Trophoblast cell (in vitro differentiated cells and primary cell): ENCODE measurements around the gene EPB41L3.
"Not testable (repeated sequence)": the region's sequence is repeated elsewhere in the genome, so short reads cannot be mapped to it uniquely, and the experiment has no call there.

Experiments used
- DNase-seq, 2 donors: peaks; one replicate each; pipeline ENCODE4 v3.0.0-alpha.2; 2016
- H2AFZ ChIP-seq: 2 replicates; pipeline ENCODE4 v1.6.1; 2013; ENCODE audit warnings: low read length, moderate library complexity, mild to moderate bottlenecking; ENCODE audit not compliant: insufficient read depth, poor library complexity
- H2AK5ac ChIP-seq: 2 replicates; pipeline ENCODE4 v1.6.1; 2013; ENCODE audit warnings: mild to moderate bottlenecking, low read length
- H2BK120ac ChIP-seq: 2 replicates; pipeline ENCODE4 v1.6.1; 2013; ENCODE audit warnings: low read length, mild to moderate bottlenecking, moderate library complexity; ENCODE audit not compliant: insufficient read depth, poor library complexity
- H2BK12ac ChIP-seq: 2 replicates; pipeline ENCODE4 v1.6.1; 2013; ENCODE audit warnings: mild to moderate bottlenecking, low read length, moderate library complexity
- H2BK5ac ChIP-seq: 2 replicates; pipeline ENCODE4 v1.6.1; 2013; ENCODE audit warnings: low read length, low read depth, moderate library complexity, mild to moderate bottlenecking; ENCODE audit not compliant: poor library complexity
- H3K14ac ChIP-seq: 2 replicates; pipeline ENCODE4 v1.6.1; 2013; ENCODE audit warnings: mild to moderate bottlenecking, low read length
- H3K18ac ChIP-seq: 2 replicates; pipeline ENCODE4 v1.6.1; 2013; ENCODE audit warnings: mild to moderate bottlenecking, low read length
- H3K23ac ChIP-seq: 2 replicates; pipeline ENCODE4 v1.6.1; 2013; ENCODE audit warnings: low read length
- H3K27ac ChIP-seq: 2 replicates; pipeline ENCODE4 v1.5.1; 2013; ENCODE audit warnings: low read depth, mild to moderate bottlenecking, inconsistent platforms, low read length, moderate library complexity
- H3K27me3 ChIP-seq: 2 replicates; pipeline ENCODE4 v1.6.1; 2013; ENCODE audit warnings: inconsistent platforms, mild to moderate bottlenecking, low read length, moderate library complexity; ENCODE audit not compliant: insufficient read depth
- H3K36me3 ChIP-seq, 2 experiments: 1 replicate in 1 of 2; 2 replicates in 1 of 2; pipeline ENCODE4 v1.6.1; 2013; ENCODE audit warnings: low read length in 2 of 2, mild to moderate bottlenecking in 2 of 2, moderate library complexity in 1 of 2; ENCODE audit not compliant: insufficient read depth in 2 of 2, control insufficient read depth in 1 of 2
- H3K4ac ChIP-seq: 2 replicates; pipeline ENCODE4 v1.6.1; 2013; ENCODE audit warnings: low read depth, mild to moderate bottlenecking, low read length, moderate library complexity
- H3K4me1 ChIP-seq, 2 experiments: 1 replicate in 1 of 2; 2 replicates in 1 of 2; pipeline ENCODE4 v1.6.1; 2013; ENCODE audit warnings: low read length in 2 of 2, mild to moderate bottlenecking in 2 of 2, moderate library complexity in 1 of 2; ENCODE audit not compliant: insufficient read depth in 2 of 2, control insufficient read depth in 1 of 2
- H3K4me2 ChIP-seq: 2 replicates; pipeline ENCODE4 v1.6.1; 2013; ENCODE audit warnings: inconsistent platforms, mild to moderate bottlenecking, low read length, moderate library complexity
- H3K4me3 ChIP-seq: 2 replicates; pipeline ENCODE4 v1.5.1; 2013; ENCODE audit warnings: mild to moderate bottlenecking, low read depth, low read length, inconsistent platforms
- H3K79me1 ChIP-seq: one replicate; pipeline ENCODE4 v1.6.1; 2013; ENCODE audit warnings: low read length
- H3K79me2 ChIP-seq: 2 replicates; pipeline ENCODE4 v1.6.1; 2013; ENCODE audit warnings: low read length, mild to moderate bottlenecking; ENCODE audit not compliant: control insufficient read depth, insufficient read depth, poor library complexity
- H3K9ac ChIP-seq: 2 replicates; pipeline ENCODE4 v1.6.1; 2013; ENCODE audit warnings: mild to moderate bottlenecking, low read length
- H3K9me3 ChIP-seq: 2 replicates; pipeline ENCODE4 v1.6.1; 2013; ENCODE audit warnings: low read depth, mild to moderate bottlenecking, control low read depth, inconsistent platforms, low read length; ENCODE audit not compliant: insufficient read depth
- H4K12ac ChIP-seq: 2 replicates; pipeline ENCODE4 v1.6.1; 2013; ENCODE audit warnings: low read depth, mild to moderate bottlenecking, low read length, moderate library complexity
- H4K8ac ChIP-seq: 2 replicates; pipeline ENCODE4 v1.6.1; 2013; ENCODE audit warnings: low read depth, mild to moderate bottlenecking, low read length, moderate library complexity
- H4K91ac ChIP-seq: one replicate; pipeline ENCODE4 v1.6.1; 2013; ENCODE audit warnings: low read depth, mild to moderate bottlenecking, low read length, moderate library complexity
- WGBS: extraction: QIAGEN DNeasy Blood & Tissue Kit; methylation state at CpG from one replicate; pipeline ENCODE4 v1.1.7; 2013; ENCODE audit warnings: missing lambda C conversion rate; ENCODE audit not compliant: insufficient read length, insufficient coverage; ENCODE audit errors: extremely low coverage; 5-methylcytosine and 5-hydroxymethylcytosine counted together

Gene EPB41L3

DNA sequence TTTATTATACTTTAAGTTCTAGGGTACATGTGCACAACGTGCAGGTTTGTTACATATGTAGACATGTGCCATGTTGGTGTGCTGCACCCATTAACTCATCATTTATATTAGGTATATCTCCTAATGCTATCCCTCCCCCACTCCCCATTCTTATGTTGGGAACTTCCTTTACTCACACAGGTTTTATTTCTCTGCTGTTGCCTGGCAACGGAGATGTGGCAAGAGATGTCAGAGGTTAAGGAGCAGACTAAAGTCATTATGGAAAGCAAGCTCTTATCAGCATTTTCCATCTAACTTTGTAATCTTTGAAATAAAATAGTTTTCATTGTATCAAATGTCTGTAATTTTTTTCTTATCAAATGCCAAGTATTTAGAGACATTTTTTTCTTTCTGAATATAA lies 26.8 kb upstream of the EPB41L3 start:
- not testable (repeated sequence) for H2AK5ac ChIP-seq

DNA sequence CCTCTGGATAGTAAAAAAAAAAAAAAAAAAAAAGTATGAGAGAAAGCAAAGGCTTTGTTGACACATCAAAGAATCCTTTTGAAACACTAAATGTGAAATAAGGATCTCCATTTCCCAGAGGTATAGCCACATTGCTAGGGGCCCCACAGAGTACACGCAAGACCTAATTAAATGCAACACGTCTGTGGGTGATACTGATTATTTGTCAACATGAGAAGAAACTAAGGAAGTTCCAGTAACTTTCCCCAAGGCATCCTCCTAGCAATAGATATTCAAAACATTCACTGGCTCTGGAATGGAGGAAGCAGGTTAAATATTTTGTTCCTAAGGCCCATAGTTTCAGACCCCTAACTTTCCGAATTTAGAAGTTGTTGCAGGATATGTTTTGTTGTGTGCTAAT lies 24.6 kb upstream of the EPB41L3 start:
- no peak overlapping the region for H2BK12ac ChIP-seq
- peaks cover 0 to 5% of the 10 kb centered on the region in 2 experiments for H3K36me3 ChIP-seq
- H4K8ac ChIP-seq = no peak overlapping the region
- H4K12ac ChIP-seq = no peak overlapping the region
- no peak overlapping the region for H3K4me2 ChIP-seq
- H3K4me3 ChIP-seq = no peak overlapping the region
- H3K23ac ChIP-seq = no peak overlapping the region
- no peak overlapping the region for H3K4ac ChIP-seq
- H3K9me3 ChIP-seq = no peaks in the 10 kb centered on the region
- no peaks in the 10 kb centered on the region for H3K27me3 ChIP-seq
- H2AK5ac ChIP-seq = no peak overlapping the region
- H4K91ac ChIP-seq = no peak overlapping the region
- H3K27ac ChIP-seq = no peak overlapping the region
- no peak overlapping the region for H3K14ac ChIP-seq
- no peak overlapping the region for H2BK5ac ChIP-seq
- no peaks in the 10 kb centered on the region for H3K79me1 ChIP-seq
- H3K4me1 ChIP-seq = peaks cover 0 to 2% of the 10 kb centered on the region in 2 experiments
- H3K9ac ChIP-seq = no peak overlapping the region
- no peak overlapping the region for H2BK120ac ChIP-seq
- peak; percentile 21 to 63 for DNase-seq
- no peaks in the 10 kb centered on the region for H3K79me2 ChIP-seq
- WGBS = no CpG with 5 or more reads among the region's 3 CpGs
- H3K18ac ChIP-seq = no peak overlapping the region
- no peak overlapping the region for H2AFZ ChIP-seq

More for the DNA sequence above, 26.8 kb upstream of the EPB41L3 start:
- not testable (repeated sequence) for H2BK12ac ChIP-seq, H3K23ac ChIP-seq, H3K4ac ChIP-seq, H2BK5ac ChIP-seq, H4K91ac ChIP-seq, H3K14ac ChIP-seq, H3K79me1 ChIP-seq, H3K4me2 ChIP-seq, H3K9me3 ChIP-seq, H3K4me1 ChIP-seq, H3K9ac ChIP-seq, H3K79me2 ChIP-seq, H2AFZ ChIP-seq, H3K18ac ChIP-seq, H4K8ac ChIP-seq, H3K36me3 ChIP-seq, H3K27me3 ChIP-seq, H2BK120ac ChIP-seq, H3K4me3 ChIP-seq, H4K12ac ChIP-seq, H3K27ac ChIP-seq
- WGBS = no CpG with 5 or more reads among the region's 2 CpGs
- DNase-seq = peak; percentile 87 to 97

DNA sequence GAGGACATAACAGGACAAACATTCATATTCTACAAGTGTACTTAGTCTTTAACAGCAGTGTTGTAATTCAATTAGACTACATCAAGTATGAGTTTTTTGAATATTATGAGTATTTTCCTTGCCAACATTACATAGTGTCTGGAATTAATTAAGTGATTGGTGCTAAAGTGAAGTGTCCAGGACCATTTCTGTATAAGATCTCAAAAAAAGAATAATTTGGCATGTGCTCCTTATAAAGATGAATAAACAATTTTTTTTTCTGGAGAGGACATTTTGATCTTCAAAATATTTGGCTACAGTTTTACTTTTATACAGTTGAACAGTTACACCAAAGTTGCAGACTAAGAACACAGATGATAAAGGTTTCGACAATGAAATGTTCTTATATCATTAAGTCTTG lies 15.1 kb upstream of the EPB41L3 start:
- H2BK12ac ChIP-seq = no peak overlapping the region
- H3K23ac ChIP-seq = no peak overlapping the region
- no peak overlapping the region for H3K18ac ChIP-seq
- no peak overlapping the region for H2BK5ac ChIP-seq
- H4K8ac ChIP-seq = no peak overlapping the region
- no peak for DNase-seq
- no peak overlapping the region for H3K9ac ChIP-seq
- no peaks in the 10 kb centered on the region for H3K9me3 ChIP-seq
- no peaks in the 10 kb centered on the region for H3K79me2 ChIP-seq
- H3K4me1 ChIP-seq = no peaks in the 10 kb centered on the region
- no peak overlapping the region for H4K91ac ChIP-seq
- H2AK5ac ChIP-seq = no peak overlapping the region
- H3K36me3 ChIP-seq = peaks cover 0 to 2% of the 10 kb centered on the region in 2 experiments
- no peak overlapping the region for H3K27ac ChIP-seq
- H3K79me1 ChIP-seq = no peaks in the 10 kb centered on the region
- H3K4me2 ChIP-seq = no peak overlapping the region
- H3K4ac ChIP-seq = no peak overlapping the region
- no CpG with 5 or more reads among the region's 1 CpG for WGBS
- no peak overlapping the region for H4K12ac ChIP-seq
- H3K4me3 ChIP-seq = no peak overlapping the region
- no peaks in the 10 kb centered on the region for H3K27me3 ChIP-seq
- H2AFZ ChIP-seq = no peak overlapping the region
- H2BK120ac ChIP-seq = no peak overlapping the region
- no peak overlapping the region for H3K14ac ChIP-seq

DNA sequence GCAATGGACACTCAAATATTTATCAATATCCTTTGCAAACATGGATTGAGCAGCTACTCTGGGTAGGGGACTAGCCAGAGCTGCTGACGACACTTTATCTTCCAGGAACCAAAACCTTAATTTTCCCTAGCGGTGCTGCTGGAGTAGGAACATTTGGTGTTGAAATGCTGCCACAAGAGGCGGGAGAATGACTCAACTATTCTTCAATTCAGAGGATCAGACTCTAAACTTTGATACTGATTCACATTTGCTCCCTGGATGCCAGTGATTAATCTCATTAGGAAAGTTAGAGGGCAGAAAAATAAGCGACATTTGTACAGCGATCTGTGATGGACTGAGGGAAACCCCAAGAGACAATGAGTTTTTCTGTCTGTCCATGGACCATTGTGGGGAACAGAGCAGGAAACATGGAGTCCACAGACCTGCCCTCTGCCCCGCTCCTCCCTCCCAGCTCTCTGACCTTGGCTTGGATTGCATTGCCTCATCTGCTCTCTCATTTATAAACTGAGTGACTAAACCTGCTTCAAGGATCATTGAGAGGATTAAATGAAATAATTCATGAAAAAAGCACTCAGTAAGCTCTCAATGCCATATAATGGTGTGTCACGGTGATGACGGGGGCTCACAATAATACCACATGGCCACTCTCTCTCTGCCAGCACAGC lies 12.6 kb upstream of the EPB41L3 start:
- WGBS = no CpG with 5 or more reads among the region's 8 CpGs
- H3K18ac ChIP-seq = no peak overlapping the region

More for the DNA sequence above, 12.6 kb upstream of the EPB41L3 start:
- H3K4me1 ChIP-seq = no peaks in the 10 kb centered on the region
- no peak overlapping the region for H3K4me2 ChIP-seq
- H2BK5ac ChIP-seq = no peak overlapping the region
- no peak overlapping the region for H3K23ac ChIP-seq
- no peak overlapping the region for H3K4ac ChIP-seq
- no peaks in the 10 kb centered on the region for H3K79me1 ChIP-seq
- no peak overlapping the region for H3K14ac ChIP-seq
- no peak overlapping the region for H2BK12ac ChIP-seq
- no peak overlapping the region for H4K8ac ChIP-seq
- peaks cover 0 to 2% of the 10 kb centered on the region in 2 experiments for H3K36me3 ChIP-seq
- H3K27ac ChIP-seq = no peak overlapping the region
- H4K91ac ChIP-seq = no peak overlapping the region
- DNase-seq = no peak
- no peak overlapping the region for H3K9ac ChIP-seq
- H2AFZ ChIP-seq = no peak overlapping the region
- no peak overlapping the region for H2AK5ac ChIP-seq
- H4K12ac ChIP-seq = no peak overlapping the region
- no peaks in the 10 kb centered on the region for H3K79me2 ChIP-seq
- H3K27me3 ChIP-seq = no peaks in the 10 kb centered on the region
- no peak overlapping the region for H3K4me3 ChIP-seq
- H2BK120ac ChIP-seq = no peak overlapping the region
- no peaks in the 10 kb centered on the region for H3K9me3 ChIP-seq
